SK-N-SH treated with all-trans-retinoic acid at 6 μM for 48 hours (cell line): ENCODE results near the gene NTM.

Experiments used
- ATAC-seq: fragments of 200-7000 bp; cut with Tn5 transposase; 3 replicates; pipeline ENCODE4 v1.9.1; 2020; ENCODE audit warnings: mild to moderate bottlenecking, moderate library complexity
- ARNTL ChIP-seq: fragments of 450-650 bp; formaldehyde crosslinking; IDR thresholded peaks from 2 replicates; pipeline ENCODE4 v1.5.0; 2020; ENCODE audit warnings: low read depth, mild to moderate bottlenecking, moderate library complexity, borderline replicate concordance
- CREB5 ChIP-seq: fragments of 250-450 bp; sonication (Bioruptor Pico); IDR thresholded peaks from 2 replicates; pipeline ENCODE4 v1.5.1; 2020; ENCODE audit warnings: low read depth, mild to moderate bottlenecking, moderate library complexity
- CSDC2 ChIP-seq: fragments of 250-450 bp; sonication (Bioruptor Pico); IDR thresholded peaks from 2 replicates; pipeline ENCODE4 v1.5.0; 2020; ENCODE audit warnings: mild to moderate bottlenecking, moderate library complexity
- GLIS3 ChIP-seq: fragments of 250-450 bp; sonication (Bioruptor Pico); IDR thresholded peaks from 2 replicates; pipeline ENCODE4 v1.5.0; 2020; ENCODE audit warnings: mild to moderate bottlenecking, moderate library complexity
- ISL1 ChIP-seq: fragments of 250-450 bp; sonication (Bioruptor Pico); IDR thresholded peaks from 2 replicates; pipeline ENCODE4 v2.1.2; 2022; ENCODE audit warnings: mild to moderate bottlenecking, moderate library complexity
- POU6F1 ChIP-seq: fragments of 250-450 bp; sonication (Bioruptor Pico); IDR thresholded peaks from 2 replicates; pipeline ENCODE4 v1.8.0; 2021; ENCODE audit warnings: low read depth, mild to moderate bottlenecking, moderate library complexity, borderline replicate concordance
- RARB ChIP-seq: fragments of 250-450 bp; sonication (Bioruptor Pico); IDR thresholded peaks from 2 replicates; pipeline ENCODE4 v1.8.0; 2021; ENCODE audit warnings: mild to moderate bottlenecking, moderate library complexity
- SNAI2 ChIP-seq: fragments of 250-450 bp; sonication (Bioruptor Pico); IDR thresholded peaks from 2 replicates; pipeline ENCODE4 v1.5.0; 2020; ENCODE audit warnings: mild to moderate bottlenecking, moderate library complexity
- TCF4 ChIP-seq: fragments of 250-450 bp; sonication (Bioruptor Pico); IDR thresholded peaks from 2 replicates; pipeline ENCODE4 v1.8.0; 2021; ENCODE audit warnings: mild to moderate bottlenecking, moderate library complexity, borderline replicate concordance
- TOX ChIP-seq: fragments of 250-450 bp; sonication (Bioruptor Pico); IDR thresholded peaks from 2 replicates; pipeline ENCODE4 v1.8.0; 2021; ENCODE audit warnings: mild to moderate bottlenecking, moderate library complexity, borderline replicate concordance
- ZFP3 ChIP-seq: fragments of 250-450 bp; sonication (Bioruptor Pico); IDR thresholded peaks from 2 replicates; pipeline ENCODE4 v1.5.0; 2020; ENCODE audit warnings: mild to moderate bottlenecking, moderate library complexity
- ZNF565 ChIP-seq: fragments of 450-650 bp; formaldehyde crosslinking; conservative IDR thresholded peaks from 2 replicates; pipeline ENCODE4 v1.5.0; 2020; ENCODE audit warnings: low read depth, mild to moderate bottlenecking, moderate library complexity
- ZNF8 ChIP-seq: fragments of 450-650 bp; formaldehyde crosslinking; IDR thresholded peaks from 2 replicates; pipeline ENCODE4 v1.5.0; 2020; ENCODE audit warnings: mild to moderate bottlenecking, moderate library complexity
- TF ChIP-seq, protein P1 (sequence below): fragments of 250-450 bp; sonication (Bioruptor Pico); IDR thresholded peaks from 2 replicates; pipeline ENCODE4 v1.5.1; 2021; ENCODE audit warnings: mild to moderate bottlenecking, moderate library complexity
- TF ChIP-seq, protein P2 (sequence below): fragments of 250-450 bp; sonication (Bioruptor Pico); IDR thresholded peaks from 2 replicates; pipeline ENCODE4 v1.8.0; 2020; ENCODE audit warnings: mild to moderate bottlenecking, moderate library complexity, borderline replicate concordance

Gene NTM

DNA sequence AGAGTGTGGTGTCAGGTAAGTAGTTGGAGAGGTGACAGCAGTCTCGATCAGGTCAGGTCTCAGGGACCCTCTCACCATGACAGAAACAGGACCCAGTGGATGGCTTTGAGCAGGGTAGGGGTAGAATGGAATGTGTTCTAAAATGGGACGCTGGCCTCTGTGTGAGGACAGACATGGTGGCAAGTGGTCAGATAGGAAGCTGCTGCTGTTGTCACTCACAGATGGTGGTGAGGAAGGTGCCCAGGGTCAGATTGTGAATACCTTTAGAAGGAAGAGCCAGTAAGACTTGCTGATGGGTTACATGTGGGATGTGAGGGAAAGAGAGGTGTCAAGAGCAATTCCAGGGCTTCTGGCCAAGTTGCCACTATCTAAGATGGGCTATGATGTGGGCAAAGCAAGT is 596.3 kb downstream of the NTM start:
- TF ChIP-seq, protein P1, sequence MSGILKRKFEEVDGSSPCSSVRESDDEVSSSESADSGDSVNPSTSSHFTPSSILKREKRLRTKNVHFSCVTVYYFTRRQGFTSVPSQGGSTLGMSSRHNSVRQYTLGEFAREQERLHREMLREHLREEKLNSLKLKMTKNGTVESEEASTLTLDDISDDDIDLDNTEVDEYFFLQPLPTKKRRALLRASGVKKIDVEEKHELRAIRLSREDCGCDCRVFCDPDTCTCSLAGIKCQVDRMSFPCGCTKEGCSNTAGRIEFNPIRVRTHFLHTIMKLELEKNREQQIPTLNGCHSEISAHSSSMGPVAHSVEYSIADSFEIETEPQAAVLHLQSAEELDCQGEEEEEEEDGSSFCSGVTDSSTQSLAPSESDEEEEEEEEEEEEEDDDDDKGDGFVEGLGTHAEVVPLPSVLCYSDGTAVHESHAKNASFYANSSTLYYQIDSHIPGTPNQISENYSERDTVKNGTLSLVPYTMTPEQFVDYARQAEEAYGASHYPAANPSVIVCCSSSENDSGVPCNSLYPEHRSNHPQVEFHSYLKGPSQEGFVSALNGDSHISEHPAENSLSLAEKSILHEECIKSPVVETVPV, result no peak
- TF ChIP-seq ISL1 (CRISPR knock-in tag), result no peak
- no peak for ATAC-seq

DNA sequence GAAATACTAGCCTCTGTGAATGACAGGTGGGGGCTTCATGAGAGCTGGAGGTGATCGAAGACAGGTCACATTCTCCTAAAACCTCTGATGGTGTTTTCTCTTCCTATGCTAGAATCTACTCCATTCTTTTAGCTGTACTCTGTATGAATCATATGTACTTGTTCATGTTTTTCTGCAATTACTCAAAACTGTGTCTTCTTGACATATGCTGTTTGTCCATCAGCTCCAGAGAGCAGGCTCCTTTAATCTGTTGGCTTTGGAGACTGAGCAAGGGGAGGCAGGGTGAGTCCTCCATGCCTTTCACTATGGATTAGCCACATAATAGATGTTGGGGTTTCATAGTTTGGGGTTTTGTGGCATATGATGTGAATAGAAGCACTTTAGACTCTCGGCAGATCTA is 598.8 kb downstream of the NTM start:
- TF ChIP-seq POU6F1 (CRISPR knock-in tag) (no peak), SNAI2 (CRISPR knock-in tag) (no peak), CREB5 (no peak)
- ATAC-seq, result no peak

- ATAC-seq, result no peak
- TF ChIP-seq, protein P2, sequence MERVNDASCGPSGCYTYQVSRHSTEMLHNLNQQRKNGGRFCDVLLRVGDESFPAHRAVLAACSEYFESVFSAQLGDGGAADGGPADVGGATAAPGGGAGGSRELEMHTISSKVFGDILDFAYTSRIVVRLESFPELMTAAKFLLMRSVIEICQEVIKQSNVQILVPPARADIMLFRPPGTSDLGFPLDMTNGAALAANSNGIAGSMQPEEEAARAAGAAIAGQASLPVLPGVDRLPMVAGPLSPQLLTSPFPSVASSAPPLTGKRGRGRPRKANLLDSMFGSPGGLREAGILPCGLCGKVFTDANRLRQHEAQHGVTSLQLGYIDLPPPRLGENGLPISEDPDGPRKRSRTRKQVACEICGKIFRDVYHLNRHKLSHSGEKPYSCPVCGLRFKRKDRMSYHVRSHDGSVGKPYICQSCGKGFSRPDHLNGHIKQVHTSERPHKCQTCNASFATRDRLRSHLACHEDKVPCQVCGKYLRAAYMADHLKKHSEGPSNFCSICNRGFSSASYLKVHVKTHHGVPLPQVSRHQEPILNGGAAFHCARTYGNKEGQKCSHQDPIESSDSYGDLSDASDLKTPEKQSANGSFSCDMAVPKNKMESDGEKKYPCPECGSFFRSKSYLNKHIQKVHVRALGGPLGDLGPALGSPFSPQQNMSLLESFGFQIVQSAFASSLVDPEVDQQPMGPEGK (CRISPR knock-in tag), result no peak
- no peak for TF ChIP-seq ISL1 (CRISPR knock-in tag)
- TF ChIP-seq TOX (CRISPR knock-in tag), result no peak
- TF ChIP-seq ZNF565 (CRISPR knock-in tag), result no peak
- no peak for TF ChIP-seq RARB (CRISPR knock-in tag)
- no peak for TF ChIP-seq TCF4 (CRISPR knock-in tag)
- no peak for TF ChIP-seq ZFP3 (CRISPR knock-in tag)
- no peak for TF ChIP-seq GLIS3 (CRISPR knock-in tag)
- TF ChIP-seq ARNTL (CRISPR knock-in tag), result no peak
- no peak for TF ChIP-seq POU6F1 (CRISPR knock-in tag)
- no peak for TF ChIP-seq CSDC2 (CRISPR knock-in tag)
Observed at GRCh38 chr11:131973061-131973460, 602.6 kb downstream of the NTM start.

DNA sequence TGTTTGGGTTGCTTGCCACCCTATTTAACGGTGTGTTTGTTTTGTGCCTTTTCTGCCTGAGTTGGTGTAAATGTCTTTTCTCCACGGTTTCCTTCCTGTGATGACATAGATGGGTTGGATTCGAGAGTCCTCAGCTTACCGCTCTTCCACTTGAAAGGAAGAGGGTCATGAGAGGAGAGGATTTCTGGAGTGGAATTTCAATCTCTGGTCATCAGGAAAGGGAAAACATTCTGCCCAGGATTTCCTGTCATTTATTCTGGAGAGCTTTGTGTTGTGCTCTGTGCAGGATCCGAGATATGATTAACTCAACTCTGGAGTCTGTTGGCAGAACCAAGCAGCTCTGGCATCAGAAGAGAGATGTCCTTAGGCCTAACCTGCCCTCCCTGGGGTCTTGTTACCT is 605.2 kb downstream of the NTM start:
- TF ChIP-seq GLIS3 (CRISPR knock-in tag) (no peak), ZNF8 (CRISPR knock-in tag) (no peak), POU6F1 (CRISPR knock-in tag) (no peak), ARNTL (CRISPR knock-in tag) (no peak), CREB5 (no peak), ZFP3 (CRISPR knock-in tag) (no peak)
- TF ChIP-seq, protein P2 (CRISPR knock-in tag), result no peak
- ATAC-seq, result no peak
